B cell (primary cell): ENCODE results near the gene SRSF6.

Source experiments
- EZH2 ChIP-seq: IDR thresholded peaks from 2 replicates; pipeline ENCODE4 v1.6.1; 2012; ENCODE audit warnings: borderline replicate concordance, low read depth, mild to moderate bottlenecking, moderate library complexity, low read length; ENCODE audit not compliant: insufficient read depth, poor library complexity, severe bottlenecking
- TF ChIP-seq, protein P1 (sequence below): fragments of 200-600 bp; IDR thresholded peaks from one replicate; pipeline ENCODE4 v1.8.0; 2022; ENCODE audit warnings: antibody characterized with exemption, mild to moderate bottlenecking

DNA sequence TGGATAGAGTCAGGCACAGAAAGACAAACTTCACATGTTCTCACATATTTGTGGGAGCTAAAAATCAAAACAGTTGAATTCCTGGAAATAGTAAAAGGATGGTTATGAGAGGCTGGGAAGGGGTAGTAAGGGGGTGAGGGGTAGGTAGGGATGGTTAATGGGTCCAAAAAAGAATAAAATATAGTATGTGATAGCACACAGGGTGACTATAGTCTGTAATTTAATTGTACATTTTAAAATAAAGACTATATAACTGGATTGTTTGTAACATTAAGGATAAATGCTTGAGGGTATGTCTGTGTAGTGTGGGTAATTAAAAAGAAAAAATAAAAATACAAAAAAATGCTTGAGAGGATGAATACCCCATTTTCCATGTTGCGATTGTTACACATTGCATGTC, 9.9 kb downstream of the SRSF6 start:
- TF ChIP-seq, protein P1, sequence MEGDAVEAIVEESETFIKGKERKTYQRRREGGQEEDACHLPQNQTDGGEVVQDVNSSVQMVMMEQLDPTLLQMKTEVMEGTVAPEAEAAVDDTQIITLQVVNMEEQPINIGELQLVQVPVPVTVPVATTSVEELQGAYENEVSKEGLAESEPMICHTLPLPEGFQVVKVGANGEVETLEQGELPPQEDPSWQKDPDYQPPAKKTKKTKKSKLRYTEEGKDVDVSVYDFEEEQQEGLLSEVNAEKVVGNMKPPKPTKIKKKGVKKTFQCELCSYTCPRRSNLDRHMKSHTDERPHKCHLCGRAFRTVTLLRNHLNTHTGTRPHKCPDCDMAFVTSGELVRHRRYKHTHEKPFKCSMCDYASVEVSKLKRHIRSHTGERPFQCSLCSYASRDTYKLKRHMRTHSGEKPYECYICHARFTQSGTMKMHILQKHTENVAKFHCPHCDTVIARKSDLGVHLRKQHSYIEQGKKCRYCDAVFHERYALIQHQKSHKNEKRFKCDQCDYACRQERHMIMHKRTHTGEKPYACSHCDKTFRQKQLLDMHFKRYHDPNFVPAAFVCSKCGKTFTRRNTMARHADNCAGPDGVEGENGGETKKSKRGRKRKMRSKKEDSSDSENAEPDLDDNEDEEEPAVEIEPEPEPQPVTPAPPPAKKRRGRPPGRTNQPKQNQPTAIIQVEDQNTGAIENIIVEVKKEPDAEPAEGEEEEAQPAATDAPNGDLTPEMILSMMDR, result no peak
- TF ChIP-seq EZH2, result no peak
